ENCODE measurements around the gene H2AZ2.

GRCh38 chr7:44882899-44883298, 35.0 kb upstream of the H2AZ2 start:
- TF ChIP-seq CTCF (IDR thresholded peaks at IDR 0.05) (no peak), POLR2A (IDR thresholded peaks at IDR 0.05) (no peak)

All from body of pancreas (tissue), 4 donors.